ENCODE data around the gene ZSCAN10. TPM values are rescaled to one million over a fixed set of nuclear protein-coding genes. Genes with fewer than 3 reads are reported as not detected.

Gene ZSCAN10
- total and polyA plus RNA-seq, 9 of the 15 experiments (the other 6 are each of a cell fraction or from before 2014, with no cell fraction given) = 0.22 TPM; not detected in 8

GRCh38 chr16:3059041-3059722 lies 39.9 kb downstream of the ZSCAN10 start (continued):
- TF ChIP-seq ZNF512 (tag; IDR thresholded peaks at IDR 0.05) = no peak
- TF ChIP-seq ETS2 (tag; IDR thresholded peaks at IDR 0.05; ENCODE audit: borderline replicate concordance, poor library complexity, severe bottlenecking) = no peak
- no peak for TF ChIP-seq ZFP1 (CRISPR knock-in tag; IDR thresholded peaks at IDR 0.05)
- TF ChIP-seq ADNP (tag; IDR thresholded peaks at IDR 0.05) = no peak
- TF ChIP-seq KLF6 (CRISPR knock-in tag; IDR thresholded peaks at IDR 0.05; ENCODE audit: borderline replicate concordance) = no peak; the same call in 1 of the 2 replicates
- TF ChIP-seq ELF1 (tag; IDR thresholded peaks at IDR 0.05) = peak; percentile 75
- no peak for TF ChIP-seq ZNF121 (CRISPR knock-in tag; conservative IDR thresholded peaks at IDR 0.05)
- no peak for TF ChIP-seq PBX2 (CRISPR knock-in tag; IDR thresholded peaks at IDR 0.05; ENCODE audit: low read depth)
- TF ChIP-seq PBX2 (tag; conservative IDR thresholded peaks at IDR 0.05; ENCODE audit: low read depth) = no peak
- no peak for TF ChIP-seq ZNF551 (CRISPR knock-in tag; IDR thresholded peaks at IDR 0.05)
- TF ChIP-seq SMC3 (conservative IDR thresholded peaks at IDR 0.05; ENCODE audit: insufficient read depth, low read depth, low read length) = peak; percentile 86
- TF ChIP-seq NCOA4 (IDR thresholded peaks at IDR 0.05; ENCODE audit: partially characterized antibody) = no peak
- no peak for TF ChIP-seq CC2D1A (IDR thresholded peaks at IDR 0.05)
- TF ChIP-seq ZNF785 (CRISPR knock-in tag; IDR thresholded peaks at IDR 0.05) = no peak
- no peak for TF ChIP-seq RBM25 (IDR thresholded peaks at IDR 0.05; ENCODE audit: low read depth, low read length, severe bottlenecking)
- TF ChIP-seq KLF10 (CRISPR knock-in tag; IDR thresholded peaks at IDR 0.05) = no peak
- TF ChIP-seq GABPA (tag; conservative IDR thresholded peaks at IDR 0.05; ENCODE audit: low read depth) = peak; percentile 61; the same call in 1 of the 2 replicates
- no peak for TF ChIP-seq HDGF (IDR thresholded peaks at IDR 0.05)
- no peak for TF ChIP-seq MLLT1 (IDR thresholded peaks at IDR 0.05)
